Pancreas (tissue), 10 donors: ENCODE measurements around the gene DHRSX. TPM values are rescaled to one million over a fixed set of nuclear protein-coding genes. Genes with fewer than 3 reads are reported as not detected.
A peak's percentile ranks its signal among the peaks of the same experiment; 100 is the strongest.

Experiments used
- ATAC-seq, 4 donors: fragments of 200-7000 bp; cut with Tn5 transposase; one replicate each; pipeline versions ENCODE4 v1.8.0 to v1.9.1; 2020; ENCODE audit warnings: mild to moderate bottlenecking in 4 of 4, moderate library complexity in 4 of 4
- DNase-seq, 6 donors: peaks; one replicate each; pipeline ENCODE4 v3.0.0-alpha.2; 2020
- FAIRE-seq: peaks from 2 replicates; lab custom pipeline; 2012; peaks lifted over from hg19 to GRCh38; lab: Jason Lieb, UNC
- H3K27ac ChIP-seq, 4 donors: fragments of 200-600 bp; sonication (generic); 1 replicate in 3 of 4; 2 replicates in 1 of 4; pipeline versions ENCODE4 v1.5.0 to v1.8.0; 2020
- H3K27me3 ChIP-seq, 4 donors: fragments of 200-600 bp; one replicate each; pipeline ENCODE4 v1.8.0; 2021
- H3K36me3 ChIP-seq, 3 donors: fragments of 200-600 bp; sonication (generic) in 1 of 3; one replicate each; pipeline versions ENCODE4 v1.5.0 to v1.8.0; 2020 to 2021
- H3K4me1 ChIP-seq, 3 donors: fragments of 200-600 bp; one replicate each; pipeline ENCODE4 v1.8.0; 2021
- H3K4me3 ChIP-seq, 4 donors: fragments of 200-600 bp; sonication (generic) in 2 of 4; one replicate each; pipeline versions ENCODE4 v1.5.0 to v1.8.0; 2020 to 2021
- H3K9me3 ChIP-seq, 4 donors: fragments of 200-600 bp; one replicate each; pipeline ENCODE4 v1.8.0; 2021
- CTCF ChIP-seq, 4 donors: fragments of 200-600 bp; sonication (generic) in 3 of 4; IDR thresholded peaks; one replicate each; pipeline versions ENCODE4 v1.5.0 to v1.8.0; 2021; ENCODE audit warnings: antibody characterized with exemption in 4 of 4
- WGBS, 2 donors: extraction: QIAGEN DNeasy Blood & Tissue Kit; methylation state at CpG; one replicate each; pipeline ENCODE4 v1.1.7; 2013; 5-methylcytosine and 5-hydroxymethylcytosine counted together
- intact Hi-C, 3 donors: fragments of 100-400 bp; cut with DNase I; formaldehyde crosslinking; loops; one replicate each; pipeline versions ENCODE4 v1.11.1 to v1.14.2; 2022
- polyA plus RNA-seq, 2 donors: library from polyadenylated mRNA; stranded (reverse); fragments of 200-250 nt; gene quantifications; one replicate each; pipeline ENCODE4 v1.2.3, GENCODE V29; 2013
- total RNA-seq, 6 donors: library from RNA; stranded (reverse); fragmentation: NEBNext Ultra II Directional in 4 of 6; extraction: Animal tissue kit (Norgen Biotek cat#: 25700) in 4 of 6; gene quantifications; one replicate each; pipeline versions ENCODE4 v1.2.1 to v1.2.4, GENCODE V29; 2021 to 2023
- donor health status: healthy with polysubstance abuse.
- donor health status: DM: no; HTN: no; CAD: no; lungs with moderate emphysema.
- donor health status: DM: no; HTN: no; CAD: no.
- donor health status: control.
- donor health status: control.
- donor health status: Bipolar disorder and iron deficiency.
- donor health status: DM: yes; HTN: yes; CAD: no.
- donor health status: DM: no; HTN: no; CAD: no.
- donor health status: DM: no; HTN: no; CAD: no.
- donor health status: DM: yes; HTN: yes; CAD: no.

DHRSX gene
- total and polyA plus RNA-seq, 8 donors, result 8.1 to 26.5 (median 17.2) TPM

GRCh38 chrX:2408856-2409255 is 91.9 kb downstream of the DHRSX start:
- peaks cover 0 to 7% (median 5%) of the 10 kb centered on the region in 3 donors for H3K4me1 ChIP-seq
- H3K27ac ChIP-seq, result no peak overlapping the region
- 86 to 95% methylated on average over 9 of the region's 9 CpGs for WGBS, 2 donors
- ATAC-seq, result no peak
- intact Hi-C loops, result no loop called here
- H3K4me3 ChIP-seq, result no peak overlapping the region
- no peaks in the 10 kb centered on the region for H3K9me3 ChIP-seq
- no peak for FAIRE-seq
- TF ChIP-seq CTCF (IDR thresholded peaks at IDR 0.05), result no peak
- H3K27me3 ChIP-seq, result no peaks in the 10 kb centered on the region
- DNase-seq, result no peak
- H3K36me3 ChIP-seq, result peaks cover 0 to 13% (median 5%) of the 10 kb centered on the region in 3 donors

GRCh38 chrX:2406891-2407518 is 93.8 kb downstream of the DHRSX start:
- FAIRE-seq, result no peak
- Histone ChIP-seq H3K4me1 (peaks cover 0 to 7% (median 5%) of the 10 kb centered on the region in 3 donors), H3K4me3 (no peak overlapping the region), H3K27me3 (no peaks in the 10 kb centered on the region), H3K36me3 (peaks cover 0 to 13% (median 5%) of the 10 kb centered on the region in 3 donors), H3K9me3 (no peaks in the 10 kb centered on the region), H3K27ac (no peak overlapping the region)
- intact Hi-C loops, result no loop called here
- DNase-seq, result no peak
- WGBS, 2 donors, result 92 to 95% methylated on average over 14 of the region's 14 CpGs
- TF ChIP-seq CTCF (IDR thresholded peaks at IDR 0.05), result no peak
- ATAC-seq, result no peak

GRCh38 chrX:2404776-2405175 is 96.0 kb downstream of the DHRSX start:
- Histone ChIP-seq H3K4me1 (no peaks in the 10 kb centered on the region), H3K27me3 (no peaks in the 10 kb centered on the region), H3K36me3 (peaks cover 0 to 13% (median 5%) of the 10 kb centered on the region in 3 donors), H3K4me3 (no peak overlapping the region), H3K27ac (no peak overlapping the region), H3K9me3 (no peaks in the 10 kb centered on the region)
- TF ChIP-seq CTCF (IDR thresholded peaks at IDR 0.05), result no peak
- intact Hi-C loops, result no loop called here
- WGBS, 2 donors, result 76 to 77% methylated on average over 8 of the region's 8 CpGs
- ATAC-seq (no peak), DNase-seq (no peak), FAIRE-seq (no peak)

- ATAC-seq (peak in 1 of 4 donors; percentile 7), DNase-seq (no peak), FAIRE-seq (no peak)
- Histone ChIP-seq H3K27ac (peak overlapping the region; percentile 12 to 82 (median 38)), H3K9me3 (no peaks in the 10 kb centered on the region), H3K4me1 (no peaks in the 10 kb centered on the region), H3K36me3 (peaks cover 0 to 11% (median 5%) of the 10 kb centered on the region in 3 donors), H3K4me3 (no peak overlapping the region), H3K27me3 (no peaks in the 10 kb centered on the region)
- intact Hi-C loops, result no loop called here
- no peak for TF ChIP-seq CTCF (IDR thresholded peaks at IDR 0.05)
- 76 to 78% methylated on average over 7 of the region's 7 CpGs for WGBS, 2 donors
Measured at GRCh38 chrX:2402361-2402690, 98.5 kb downstream of the DHRSX start.
